ENCODE results near the gene SYTL2. TPM values are rescaled to one million over a fixed set of nuclear protein-coding genes. Genes with fewer than 3 reads are reported as not detected.

SYTL2 gene
- total and polyA plus RNA-seq, 2 experiments from 2014 or later, result 3.4 to 7.2 TPM

DNA sequence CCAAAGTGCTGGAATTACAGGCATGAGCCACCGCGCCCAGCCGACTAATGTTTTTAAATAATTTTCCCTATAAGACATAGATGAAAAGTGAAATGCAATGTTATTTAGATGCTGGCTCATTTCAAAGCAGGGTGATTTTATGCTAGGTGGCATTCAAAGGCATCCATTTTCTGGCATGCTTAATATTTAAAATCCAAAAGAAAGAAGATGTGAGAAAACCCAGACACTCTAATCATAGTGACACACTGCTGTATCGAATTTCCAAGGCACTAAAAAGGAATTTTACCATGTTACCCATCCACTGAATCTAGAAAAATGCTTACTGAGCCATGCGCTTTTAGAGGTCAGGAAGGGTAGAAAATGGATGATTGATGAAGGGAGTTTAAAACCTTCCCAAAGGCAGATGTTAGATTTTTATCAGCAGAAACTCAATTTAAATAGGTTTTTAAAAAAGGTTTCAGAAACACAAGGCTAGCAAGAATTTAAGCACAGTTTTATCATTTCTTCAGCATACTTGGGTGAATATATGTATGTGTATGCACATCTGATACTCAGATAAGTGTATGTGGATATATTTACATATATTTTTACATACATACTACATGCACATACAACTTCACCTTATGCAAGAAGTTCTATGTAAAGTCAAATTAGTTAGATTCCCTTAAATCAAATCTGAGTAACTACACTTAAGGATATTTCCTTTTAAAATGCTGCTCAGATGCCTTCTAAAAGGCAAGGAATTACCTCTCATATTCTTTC lies 100.8 kb downstream of the SYTL2 start:
- no peaks in the 10 kb centered on the region for H4K20me1 ChIP-seq (replicated peaks; ENCODE audit: insufficient read depth)
- TF ChIP-seq NANOG (IDR thresholded peaks at IDR 0.05; ENCODE audit: borderline replicate concordance) (no peak), STAT1 (IDR thresholded peaks at IDR 0.05; ENCODE audit: unreplicated experiment) (no peak)
- Mint-ChIP-seq H3K4me3 (no peak overlapping the region), H3K27ac (no peak overlapping the region), H3K27me3 (ENCODE audit: insufficient read depth, low read depth, poor library complexity) (peaks cover 5% of the 10 kb centered on the region), H3K4me1 (peaks cover 4% of the 10 kb centered on the region; the same call in 1 of the 3 replicates), H3K36me3 (ENCODE audit: low read depth) (no peaks in the 10 kb centered on the region), H3K9me3 (no peaks in the 10 kb centered on the region)
- no peaks in the 10 kb centered on the region for H3K9me2 ChIP-seq (ENCODE audit: insufficient read depth)
- no peak overlapping the region for H3K27ac ChIP-seq (ENCODE audit: low read depth)
- H3K4me2 ChIP-seq, result no peak overlapping the region
- DNase-seq (ENCODE audit: low spot score) (no peak), ATAC-seq (no peak)
- peaks cover 6% of the 10 kb centered on the region; the same call in 1 of the 2 replicates for H3K4me1 ChIP-seq (ENCODE audit: insufficient read depth)
- H3K36me3 ChIP-seq (ENCODE audit: insufficient read depth), result no peaks in the 10 kb centered on the region
- H3K79me2 ChIP-seq (replicated peaks; ENCODE audit: insufficient read depth), result no peaks in the 10 kb centered on the region
- H3K27me3 ChIP-seq (ENCODE audit: insufficient read depth), result no peaks in the 10 kb centered on the region
- no peak overlapping the region for H3K4me3 ChIP-seq
- H2AFZ ChIP-seq, result no peak overlapping the region
- H3F3A ChIP-seq (replicated peaks; ENCODE audit: low read depth), result no peaks in the 10 kb centered on the region

DNA sequence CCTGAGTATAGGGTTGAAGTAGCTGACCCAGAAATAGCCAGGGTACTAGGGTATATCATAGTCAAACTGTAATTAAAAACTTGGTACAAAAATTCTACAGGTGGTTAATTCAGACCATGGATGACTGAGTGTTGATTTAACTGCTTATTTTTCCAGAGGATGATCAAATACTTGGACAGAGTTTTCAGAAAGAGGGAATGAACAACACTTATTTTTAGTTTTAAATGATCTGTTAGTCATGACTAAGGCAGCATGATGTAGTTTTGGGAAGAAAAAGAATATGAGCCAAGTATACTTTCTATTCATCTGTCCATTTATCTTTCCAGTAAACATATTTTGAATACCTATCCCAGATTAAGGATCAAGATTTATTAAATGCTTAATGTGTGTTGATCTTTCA lies 105.1 kb downstream of the SYTL2 start:
- Mint-ChIP-seq H3K36me3 (ENCODE audit: low read depth) (no peaks in the 10 kb centered on the region), H3K27me3 (ENCODE audit: insufficient read depth, low read depth, poor library complexity) (no peaks in the 10 kb centered on the region), H3K4me1 (peaks cover under 1% of the 10 kb centered on the region; the same call in 1 of the 3 replicates), H3K9me3 (no peaks in the 10 kb centered on the region), H3K27ac (no peak overlapping the region), H3K4me3 (no peak overlapping the region)
- no peak overlapping the region for H2AFZ ChIP-seq
- H3K27ac ChIP-seq (ENCODE audit: low read depth), result no peak overlapping the region
- no peak overlapping the region for H3K4me3 ChIP-seq
- no peaks in the 10 kb centered on the region for H3K27me3 ChIP-seq (ENCODE audit: insufficient read depth)
- DNase-seq (ENCODE audit: low spot score), result no peak
- no peaks in the 10 kb centered on the region for H3K36me3 ChIP-seq (ENCODE audit: insufficient read depth)
- no peak for ATAC-seq
- no peak overlapping the region for H3K4me2 ChIP-seq
- no peaks in the 10 kb centered on the region for H4K20me1 ChIP-seq (replicated peaks; ENCODE audit: insufficient read depth)
- H3K9me2 ChIP-seq (ENCODE audit: insufficient read depth), result no peaks in the 10 kb centered on the region
- H3K79me2 ChIP-seq (replicated peaks; ENCODE audit: insufficient read depth), result no peaks in the 10 kb centered on the region
- no peaks in the 10 kb centered on the region for H3F3A ChIP-seq (replicated peaks; ENCODE audit: low read depth)
- peaks cover 3% of the 10 kb centered on the region; the same call in 1 of the 2 replicates for H3K4me1 ChIP-seq (ENCODE audit: insufficient read depth)
- TF ChIP-seq ZNF331 (CRISPR knock-in tag; IDR thresholded peaks at IDR 0.05; ENCODE audit: low read depth) (no peak), EZH2 (IDR thresholded peaks at IDR 0.05; ENCODE audit: low read depth, unreplicated experiment) (no peak), NANOG (IDR thresholded peaks at IDR 0.05; ENCODE audit: borderline replicate concordance) (no peak), STAT1 (IDR thresholded peaks at IDR 0.05; ENCODE audit: unreplicated experiment) (no peak), EZH2phosphoT487 (IDR thresholded peaks at IDR 0.05; ENCODE audit: unreplicated experiment) (no peak), ZNF114 (CRISPR knock-in tag; IDR thresholded peaks at IDR 0.05) (no peak)
- TF ChIP-seq, protein P1, sequence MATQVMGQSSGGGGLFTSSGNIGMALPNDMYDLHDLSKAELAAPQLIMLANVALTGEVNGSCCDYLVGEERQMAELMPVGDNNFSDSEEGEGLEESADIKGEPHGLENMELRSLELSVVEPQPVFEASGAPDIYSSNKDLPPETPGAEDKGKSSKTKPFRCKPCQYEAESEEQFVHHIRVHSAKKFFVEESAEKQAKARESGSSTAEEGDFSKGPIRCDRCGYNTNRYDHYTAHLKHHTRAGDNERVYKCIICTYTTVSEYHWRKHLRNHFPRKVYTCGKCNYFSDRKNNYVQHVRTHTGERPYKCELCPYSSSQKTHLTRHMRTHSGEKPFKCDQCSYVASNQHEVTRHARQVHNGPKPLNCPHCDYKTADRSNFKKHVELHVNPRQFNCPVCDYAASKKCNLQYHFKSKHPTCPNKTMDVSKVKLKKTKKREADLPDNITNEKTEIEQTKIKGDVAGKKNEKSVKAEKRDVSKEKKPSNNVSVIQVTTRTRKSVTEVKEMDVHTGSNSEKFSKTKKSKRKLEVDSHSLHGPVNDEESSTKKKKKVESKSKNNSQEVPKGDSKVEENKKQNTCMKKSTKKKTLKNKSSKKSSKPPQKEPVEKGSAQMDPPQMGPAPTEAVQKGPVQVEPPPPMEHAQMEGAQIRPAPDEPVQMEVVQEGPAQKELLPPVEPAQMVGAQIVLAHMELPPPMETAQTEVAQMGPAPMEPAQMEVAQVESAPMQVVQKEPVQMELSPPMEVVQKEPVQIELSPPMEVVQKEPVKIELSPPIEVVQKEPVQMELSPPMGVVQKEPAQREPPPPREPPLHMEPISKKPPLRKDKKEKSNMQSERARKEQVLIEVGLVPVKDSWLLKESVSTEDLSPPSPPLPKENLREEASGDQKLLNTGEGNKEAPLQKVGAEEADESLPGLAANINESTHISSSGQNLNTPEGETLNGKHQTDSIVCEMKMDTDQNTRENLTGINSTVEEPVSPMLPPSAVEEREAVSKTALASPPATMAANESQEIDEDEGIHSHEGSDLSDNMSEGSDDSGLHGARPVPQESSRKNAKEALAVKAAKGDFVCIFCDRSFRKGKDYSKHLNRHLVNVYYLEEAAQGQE (IDR thresholded peaks at IDR 0.05; ENCODE audit: unreplicated experiment), result no peak
- TF ChIP-seq, protein P2, sequence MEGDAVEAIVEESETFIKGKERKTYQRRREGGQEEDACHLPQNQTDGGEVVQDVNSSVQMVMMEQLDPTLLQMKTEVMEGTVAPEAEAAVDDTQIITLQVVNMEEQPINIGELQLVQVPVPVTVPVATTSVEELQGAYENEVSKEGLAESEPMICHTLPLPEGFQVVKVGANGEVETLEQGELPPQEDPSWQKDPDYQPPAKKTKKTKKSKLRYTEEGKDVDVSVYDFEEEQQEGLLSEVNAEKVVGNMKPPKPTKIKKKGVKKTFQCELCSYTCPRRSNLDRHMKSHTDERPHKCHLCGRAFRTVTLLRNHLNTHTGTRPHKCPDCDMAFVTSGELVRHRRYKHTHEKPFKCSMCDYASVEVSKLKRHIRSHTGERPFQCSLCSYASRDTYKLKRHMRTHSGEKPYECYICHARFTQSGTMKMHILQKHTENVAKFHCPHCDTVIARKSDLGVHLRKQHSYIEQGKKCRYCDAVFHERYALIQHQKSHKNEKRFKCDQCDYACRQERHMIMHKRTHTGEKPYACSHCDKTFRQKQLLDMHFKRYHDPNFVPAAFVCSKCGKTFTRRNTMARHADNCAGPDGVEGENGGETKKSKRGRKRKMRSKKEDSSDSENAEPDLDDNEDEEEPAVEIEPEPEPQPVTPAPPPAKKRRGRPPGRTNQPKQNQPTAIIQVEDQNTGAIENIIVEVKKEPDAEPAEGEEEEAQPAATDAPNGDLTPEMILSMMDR (conservative IDR thresholded peaks at IDR 0.05; ENCODE audit: low read depth in 2 of 2), result no peak
- TF ChIP-seq, protein P3, sequence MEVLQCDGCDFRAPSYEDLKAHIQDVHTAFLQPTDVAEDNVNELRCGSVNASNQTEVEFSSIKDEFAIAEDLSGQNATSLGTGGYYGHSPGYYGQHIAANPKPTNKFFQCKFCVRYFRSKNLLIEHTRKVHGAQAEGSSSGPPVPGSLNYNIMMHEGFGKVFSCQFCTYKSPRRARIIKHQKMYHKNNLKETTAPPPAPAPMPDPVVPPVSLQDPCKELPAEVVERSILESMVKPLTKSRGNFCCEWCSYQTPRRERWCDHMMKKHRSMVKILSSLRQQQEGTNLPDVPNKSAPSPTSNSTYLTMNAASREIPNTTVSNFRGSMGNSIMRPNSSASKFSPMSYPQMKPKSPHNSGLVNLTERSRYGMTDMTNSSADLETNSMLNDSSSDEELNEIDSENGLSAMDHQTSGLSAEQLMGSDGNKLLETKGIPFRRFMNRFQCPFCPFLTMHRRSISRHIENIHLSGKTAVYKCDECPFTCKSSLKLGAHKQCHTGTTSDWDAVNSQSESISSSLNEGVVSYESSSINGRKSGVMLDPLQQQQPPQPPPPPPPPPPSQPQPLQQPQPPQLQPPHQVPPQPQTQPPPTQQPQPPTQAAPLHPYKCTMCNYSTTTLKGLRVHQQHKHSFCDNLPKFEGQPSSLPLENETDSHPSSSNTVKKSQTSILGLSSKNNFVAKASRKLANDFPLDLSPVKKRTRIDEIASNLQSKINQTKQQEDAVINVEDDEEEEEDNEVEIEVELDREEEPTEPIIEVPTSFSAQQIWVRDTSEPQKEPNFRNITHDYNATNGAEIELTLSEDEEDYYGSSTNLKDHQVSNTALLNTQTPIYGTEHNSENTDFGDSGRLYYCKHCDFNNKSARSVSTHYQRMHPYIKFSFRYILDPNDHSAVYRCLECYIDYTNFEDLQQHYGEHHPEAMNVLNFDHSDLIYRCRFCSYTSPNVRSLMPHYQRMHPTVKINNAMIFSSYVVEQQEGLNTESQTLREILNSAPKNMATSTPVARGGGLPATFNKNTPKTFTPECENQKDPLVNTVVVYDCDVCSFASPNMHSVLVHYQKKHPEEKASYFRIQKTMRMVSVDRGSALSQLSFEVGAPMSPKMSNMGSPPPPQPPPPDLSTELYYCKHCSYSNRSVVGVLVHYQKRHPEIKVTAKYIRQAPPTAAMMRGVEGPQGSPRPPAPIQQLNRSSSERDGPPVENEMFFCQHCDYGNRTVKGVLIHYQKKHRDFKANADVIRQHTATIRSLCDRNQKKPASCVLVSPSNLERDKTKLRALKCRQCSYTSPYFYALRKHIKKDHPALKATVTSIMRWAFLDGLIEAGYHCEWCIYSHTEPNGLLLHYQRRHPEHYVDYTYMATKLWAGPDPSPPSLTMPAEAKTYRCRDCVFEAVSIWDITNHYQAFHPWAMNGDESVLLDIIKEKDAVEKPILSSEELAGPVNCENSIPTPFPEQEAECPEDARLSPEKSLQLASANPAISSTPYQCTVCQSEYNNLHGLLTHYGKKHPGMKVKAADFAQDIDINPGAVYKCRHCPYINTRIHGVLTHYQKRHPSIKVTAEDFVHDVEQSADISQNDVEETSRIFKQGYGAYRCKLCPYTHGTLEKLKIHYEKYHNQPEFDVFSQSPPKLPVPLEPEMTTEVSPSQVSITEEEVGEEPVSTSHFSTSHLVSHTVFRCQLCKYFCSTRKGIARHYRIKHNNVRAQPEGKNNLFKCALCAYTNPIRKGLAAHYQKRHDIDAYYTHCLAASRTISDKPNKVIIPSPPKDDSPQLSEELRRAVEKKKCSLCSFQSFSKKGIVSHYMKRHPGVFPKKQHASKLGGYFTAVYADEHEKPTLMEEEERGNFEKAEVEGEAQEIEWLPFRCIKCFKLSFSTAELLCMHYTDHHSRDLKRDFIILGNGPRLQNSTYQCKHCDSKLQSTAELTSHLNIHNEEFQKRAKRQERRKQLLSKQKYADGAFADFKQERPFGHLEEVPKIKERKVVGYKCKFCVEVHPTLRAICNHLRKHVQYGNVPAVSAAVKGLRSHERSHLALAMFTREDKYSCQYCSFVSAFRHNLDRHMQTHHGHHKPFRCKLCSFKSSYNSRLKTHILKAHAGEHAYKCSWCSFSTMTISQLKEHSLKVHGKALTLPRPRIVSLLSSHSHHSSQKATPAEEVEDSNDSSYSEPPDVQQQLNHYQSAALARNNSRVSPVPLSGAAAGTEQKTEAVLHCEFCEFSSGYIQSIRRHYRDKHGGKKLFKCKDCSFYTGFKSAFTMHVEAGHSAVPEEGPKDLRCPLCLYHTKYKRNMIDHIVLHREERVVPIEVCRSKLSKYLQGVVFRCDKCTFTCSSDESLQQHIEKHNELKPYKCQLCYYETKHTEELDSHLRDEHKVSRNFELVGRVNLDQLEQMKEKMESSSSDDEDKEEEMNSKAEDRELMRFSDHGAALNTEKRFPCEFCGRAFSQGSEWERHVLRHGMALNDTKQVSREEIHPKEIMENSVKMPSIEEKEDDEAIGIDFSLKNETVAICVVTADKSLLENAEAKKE (CRISPR knock-in tag; IDR thresholded peaks at IDR 0.05), result no peak

All from GM23338 (cell line).